Fibroblast of skin of right biceps (primary cell): ENCODE measurements around the gene RAC3.

Experiments
- DNase-seq: peaks from one replicate; pipeline ENCODE4 v3.0.0-alpha.2; 2013

RAC3 gene

GRCh38 chr17:82077617-82078358, 46.3 kb downstream of the RAC3 start:
- no peak for DNase-seq

- DNase-seq = no peak
Observed at GRCh38 chr17:82078433-82078832, 47.0 kb downstream of the RAC3 start.

GRCh38 chr17:82079001-82079677, 47.7 kb downstream of the RAC3 start:
- DNase-seq = no peak

- DNase-seq = no peak
Observed at GRCh38 chr17:82080048-82080788, 48.7 kb downstream of the RAC3 start.

GRCh38 chr17:82080789-82081464, 49.4 kb downstream of the RAC3 start:
- no peak for DNase-seq

GRCh38 chr17:82081546-82081945, 50.1 kb downstream of the RAC3 start:
- no peak for DNase-seq

GRCh38 chr17:82081966-82082365, 50.5 kb downstream of the RAC3 start:
- DNase-seq = no peak

GRCh38 chr17:82082456-82082855, 51.0 kb downstream of the RAC3 start:
- no peak for DNase-seq

GRCh38 chr17:82083009-82083408, 51.5 kb downstream of the RAC3 start:
- DNase-seq = no peak
